ENCODE data around the gene FBRS.
A peak's percentile ranks its signal among the peaks of the same experiment; 100 is the strongest.

The FBRS gene

GRCh38 chr16:30715750-30716445 lies 57.7 kb downstream of the FBRS start:
- Histone ChIP-seq H3K4me1 (ENCODE audit: low read length) (peaks cover 16% of the 10 kb centered on the region), H3K36me3 (replicated peaks; ENCODE audit: low read depth, low read length) (peaks cover 69% of the 10 kb centered on the region), H2AFZ (ENCODE audit: low read depth, low read length) (no peak overlapping the region), H3K4me2 (ENCODE audit: low read length) (peak overlapping the region; percentile 12; the same call in 1 of the 2 replicates), H3K27ac (ENCODE audit: low read length) (peak overlapping the region; percentile 67), H4K20me1 (ENCODE audit: insufficient read depth, low read length) (no peaks in the 10 kb centered on the region; the same call in 1 of the 2 replicates), H3K79me2 (ENCODE audit: low read length) (peaks cover 37% of the 10 kb centered on the region), H3K4me3 (ENCODE audit: low read length) (no peak overlapping the region), H3K27me3 (ENCODE audit: low read depth, low read length) (no peaks in the 10 kb centered on the region), H3K9ac (ENCODE audit: low read length) (no peak overlapping the region), H3K9me3 (ENCODE audit: insufficient read depth, low read length) (no peaks in the 10 kb centered on the region)
- TF ChIP-seq CTCF (IDR thresholded peaks at IDR 0.05; ENCODE audit: low read depth, low read length) (no peak), EZH2phosphoT487 (IDR thresholded peaks at IDR 0.05; ENCODE audit: low read depth) (no peak)

GRCh38 chr16:30720086-30720485 lies 61.9 kb downstream of the FBRS start:
- H3K4me2 ChIP-seq (ENCODE audit: low read length), result no peak overlapping the region
- H2AFZ ChIP-seq (ENCODE audit: low read depth, low read length), result no peak overlapping the region
- H3K4me3 ChIP-seq (ENCODE audit: low read length), result no peak overlapping the region
- H3K27ac ChIP-seq (ENCODE audit: low read length), result no peak overlapping the region
- no peaks in the 10 kb centered on the region; the same call in 1 of the 2 replicates for H4K20me1 ChIP-seq (ENCODE audit: insufficient read depth, low read length)
- no peaks in the 10 kb centered on the region for H3K27me3 ChIP-seq (ENCODE audit: low read depth, low read length)
- peaks cover 53% of the 10 kb centered on the region for H3K79me2 ChIP-seq (ENCODE audit: low read length)
- H3K36me3 ChIP-seq (replicated peaks; ENCODE audit: low read depth, low read length), result peaks cover 78% of the 10 kb centered on the region
- TF ChIP-seq CTCF (IDR thresholded peaks at IDR 0.05; ENCODE audit: low read depth, low read length) (no peak), EZH2phosphoT487 (IDR thresholded peaks at IDR 0.05; ENCODE audit: low read depth) (no peak)
- no peaks in the 10 kb centered on the region for H3K9me3 ChIP-seq (ENCODE audit: insufficient read depth, low read length)
- H3K9ac ChIP-seq (ENCODE audit: low read length), result no peak overlapping the region
- H3K4me1 ChIP-seq (ENCODE audit: low read length), result peaks cover 17% of the 10 kb centered on the region

Data from OCI-LY3 (cell line).